CD14-positive monocyte (primary cell): Measurements from ENCODE around the gene SMG6. TPM values are rescaled to one million over a fixed set of nuclear protein-coding genes. Genes with fewer than 3 reads are reported as not detected.

ENCODE experiments used
- DNase-seq, 3 donors: peaks; one replicate each; pipeline ENCODE4 v3.0.0-alpha.2; 2011 to 2022
- H2AFZ ChIP-seq: 2 replicates; pipeline ENCODE4 v1.6.0; 2012; ENCODE audit warnings: mild to moderate bottlenecking, low read depth, low read length, inconsistent platforms; ENCODE audit not compliant: insufficient read depth, poor library complexity, severe bottlenecking
- H3K27ac ChIP-seq, 2 donors: 1 replicate in 1 of 2; 2 replicates in 1 of 2; pipeline ENCODE4 v1.5.1; 2012 to 2013; ENCODE audit warnings: low read length in 2 of 2, control low read depth in 1 of 2, inconsistent platforms in 1 of 2, low read depth in 1 of 2, mild to moderate bottlenecking in 1 of 2
- H3K27me3 ChIP-seq, 2 donors: one replicate each; pipeline versions ENCODE4 v1.6.0 to v1.6.1; 2011 to 2013; ENCODE audit warnings: low read length in 2 of 2; ENCODE audit not compliant: control insufficient read depth in 2 of 2, insufficient read depth in 2 of 2
- H3K36me3 ChIP-seq, 2 donors: replicated peaks in 1 of 2; 1 replicate in 1 of 2; 2 replicates in 1 of 2; pipeline versions ENCODE4 v1.5.1 to v1.6.1; 2012 to 2013; ENCODE audit warnings: low read length in 2 of 2, control low read depth in 1 of 2, inconsistent platforms in 1 of 2, mild to moderate bottlenecking in 1 of 2; ENCODE audit not compliant: insufficient read depth in 2 of 2, control insufficient read depth in 1 of 2
- H3K4me1 ChIP-seq, 2 donors: 1 replicate in 1 of 2; 2 replicates in 1 of 2; pipeline versions ENCODE4 v1.5.1 to v1.6.1; 2012 to 2013; ENCODE audit warnings: low read length in 2 of 2, control low read depth in 1 of 2, inconsistent platforms in 1 of 2, mild to moderate bottlenecking in 1 of 2, moderate library complexity in 1 of 2; ENCODE audit not compliant: insufficient read depth in 2 of 2, control insufficient read depth in 1 of 2
- H3K4me2 ChIP-seq: replicated peaks from 2 replicates; pipeline ENCODE3; 2012; ENCODE audit warnings: low read length, moderate library complexity, mild to moderate bottlenecking; ENCODE audit not compliant: poor library complexity, severe bottlenecking; ENCODE audit errors: extremely low read depth
- H3K4me3 ChIP-seq, 3 experiments: fragments of 200-600 bp in 1 of 3; sonication (generic) in 1 of 3; replicated peaks in 1 of 3; 1 replicate in 2 of 3; 2 replicates in 1 of 3; pipeline ENCODE4 v1.5.1; 2011 to 2013; ENCODE audit warnings: low read length in 3 of 3, mild to moderate bottlenecking in 3 of 3, control low read depth in 2 of 3, low read depth in 2 of 3, inconsistent platforms in 1 of 3, moderate library complexity in 1 of 3
- H3K79me2 ChIP-seq: 2 replicates; pipeline ENCODE4 v1.6.0; 2012; ENCODE audit warnings: mild to moderate bottlenecking, control low read depth, inconsistent platforms, low read length, moderate library complexity; ENCODE audit not compliant: insufficient read depth
- H3K9ac ChIP-seq: 2 replicates; pipeline ENCODE4 v1.6.0; 2017; ENCODE audit warnings: low read length, mild to moderate bottlenecking; ENCODE audit not compliant: insufficient read depth, poor library complexity, severe bottlenecking
- H3K9me3 ChIP-seq, 2 donors: replicated peaks in 1 of 2; 1 replicate in 1 of 2; 2 replicates in 1 of 2; pipeline versions ENCODE4 v1.5.1 to v1.6.1; 2012 to 2013; ENCODE audit warnings: low read length in 2 of 2, control low read depth in 1 of 2; ENCODE audit not compliant: control insufficient read depth in 1 of 2, insufficient read depth in 1 of 2
- H4K20me1 ChIP-seq: 2 replicates; pipeline ENCODE4 v1.6.0; 2012; ENCODE audit warnings: mild to moderate bottlenecking, low read length, control low read depth, moderate library complexity; ENCODE audit not compliant: insufficient read depth
- H3K27ac Mint-ChIP-seq, 7 donors: one replicate each; pipeline ENCODE4 v1.8.0; 2020; ENCODE audit warnings: mild to moderate bottlenecking in 7 of 7, mixed read lengths in 7 of 7, moderate library complexity in 6 of 7, inconsistent platforms in 2 of 7
- H3K27me3 Mint-ChIP-seq, 3 donors: one replicate each; pipeline ENCODE4 v1.8.0; 2021 to 2022; ENCODE audit warnings: low read depth in 3 of 3, mild to moderate bottlenecking in 3 of 3, mixed read lengths in 3 of 3, moderate library complexity in 3 of 3, inconsistent platforms in 1 of 3
- H3K36me3 Mint-ChIP-seq, 2 donors: one replicate each; pipeline ENCODE4 v1.8.0; 2020; ENCODE audit warnings: mixed read lengths in 2 of 2, inconsistent platforms in 1 of 2, mild to moderate bottlenecking in 1 of 2
- H3K4me1 Mint-ChIP-seq: one replicate; pipeline ENCODE4 v1.8.0; 2020; ENCODE audit warnings: mild to moderate bottlenecking, mixed read lengths
- H3K4me3 Mint-ChIP-seq, 2 donors: one replicate each; pipeline ENCODE4 v1.8.0; 2020; ENCODE audit warnings: mild to moderate bottlenecking in 2 of 2, mixed read lengths in 2 of 2, moderate library complexity in 1 of 2
- H3K9me3 Mint-ChIP-seq, 7 donors: one replicate each; pipeline ENCODE4 v1.8.0; 2020 to 2022; ENCODE audit warnings: mixed read lengths in 7 of 7, mild to moderate bottlenecking in 6 of 7, moderate library complexity in 6 of 7, inconsistent platforms in 2 of 7
- WGBS: methylation state at CpG from one replicate; pipeline ENCODE4 v1.1.5; 2013; ENCODE audit warnings: missing lambda C conversion rate; ENCODE audit not compliant: insufficient coverage; 5-methylcytosine and 5-hydroxymethylcytosine counted together
- intact Hi-C, 2 donors: fragments of 100-400 bp; cut with micrococcal nuclease; formaldehyde crosslinking; loops; one replicate each; pipeline versions ENCODE4 v1.15.0 to v1.15.1; 2023
- polyA plus RNA-seq, 3 donors: library from polyadenylated mRNA; depleted of rRNA in 1 of 3; unstranded in 2 of 3; stranded (reverse) in 1 of 3; fragments of 300-500 nt in 2 of 3; fragments of >200 nt in 1 of 3; fragmentation: Illumina TruSeq in 2 of 3; gene quantifications; 1 replicate in 2 of 3; 2 replicates in 1 of 3; pipeline ENCODE4 v1.2.3, GENCODE V29; 2012 to 2021
- TF ChIP-seq, protein P1 (sequence below): fragments of 200-600 bp; IDR thresholded peaks from one replicate; pipeline ENCODE4 v1.8.0; 2022; ENCODE audit warnings: antibody characterized with exemption, mild to moderate bottlenecking

Gene SMG6
- polyA plus RNA-seq, 3 donors, result 0.67 to 7.1 (median 1.1) TPM

DNA sequence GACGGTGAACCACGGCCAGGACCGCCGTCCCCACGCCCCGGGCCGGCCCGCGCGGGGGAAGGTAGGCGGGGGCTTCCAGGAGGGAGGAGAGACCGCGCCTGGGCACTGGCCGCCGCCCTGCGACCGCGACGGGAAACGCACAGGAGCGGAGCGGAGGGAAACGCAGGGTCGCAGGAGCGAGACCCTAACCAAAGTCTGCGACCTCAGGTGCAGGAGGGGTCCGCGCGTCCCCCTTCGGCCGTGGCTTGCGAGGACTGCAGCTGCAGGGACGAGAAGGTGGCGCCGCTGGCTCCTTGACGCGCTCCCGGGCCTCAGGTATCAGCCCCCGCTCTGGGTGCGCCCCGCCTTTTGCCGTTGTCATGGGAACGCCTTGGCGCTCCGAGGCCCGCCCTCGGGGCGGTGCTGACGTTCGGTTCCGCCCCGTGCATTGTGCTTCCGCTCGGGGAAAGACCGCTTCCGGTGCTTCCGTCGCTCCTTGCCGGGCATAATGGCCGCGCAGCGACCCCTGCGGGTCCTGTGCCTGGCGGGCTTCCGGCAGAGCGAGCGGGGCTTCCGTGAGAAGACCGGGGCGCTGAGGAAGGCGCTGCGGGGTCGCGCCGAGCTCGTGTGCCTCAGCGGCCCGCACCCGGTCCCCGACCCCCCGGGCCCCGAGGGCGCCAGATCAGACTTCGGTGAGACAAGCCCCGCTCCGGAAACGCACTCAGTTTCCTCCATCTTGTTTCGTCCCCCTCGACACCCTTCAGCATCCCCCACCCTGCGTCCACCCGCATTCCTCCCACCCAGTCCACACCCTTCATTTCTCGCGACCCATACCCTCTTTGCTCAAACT, 261.8 kb downstream of the SMG6 start, which contains the start of gene OVCA2:
Gene OVCA2, plus strand, starts transcription at position 462 of the 829 bp plus-strand sequence. Its CDS starts 26 bp downstream, at position 488.
- peak within 1 kb of the TSS; percentile 87 for H3K9ac ChIP-seq
- Mint-ChIP-seq H3K27me3 (peaks cover 3 to 5% (median 4%) of the 10 kb centered on the region in 3 donors), H3K4me1 (peaks cover 15% of the 10 kb centered on the region), H3K36me3 (peaks cover 31 to 42% of the 10 kb centered on the region in 2 donors), H3K27ac (peak within 1 kb of the TSS; percentile 76 to 98 (median 95)), H3K9me3 (no peaks in the 10 kb centered on the region), H3K4me3 (peak within 1 kb of the TSS; percentile 89 to 96)
- peak; percentile 89 to 91 (median 90) for DNase-seq
- intact Hi-C loops, result no loop called here
- peak within 1 kb of the TSS; percentile 86 for H3K4me2 ChIP-seq
- peaks cover 15 to 18% of the 10 kb centered on the region in 2 donors for H3K4me1 ChIP-seq
- TF ChIP-seq, protein P1, sequence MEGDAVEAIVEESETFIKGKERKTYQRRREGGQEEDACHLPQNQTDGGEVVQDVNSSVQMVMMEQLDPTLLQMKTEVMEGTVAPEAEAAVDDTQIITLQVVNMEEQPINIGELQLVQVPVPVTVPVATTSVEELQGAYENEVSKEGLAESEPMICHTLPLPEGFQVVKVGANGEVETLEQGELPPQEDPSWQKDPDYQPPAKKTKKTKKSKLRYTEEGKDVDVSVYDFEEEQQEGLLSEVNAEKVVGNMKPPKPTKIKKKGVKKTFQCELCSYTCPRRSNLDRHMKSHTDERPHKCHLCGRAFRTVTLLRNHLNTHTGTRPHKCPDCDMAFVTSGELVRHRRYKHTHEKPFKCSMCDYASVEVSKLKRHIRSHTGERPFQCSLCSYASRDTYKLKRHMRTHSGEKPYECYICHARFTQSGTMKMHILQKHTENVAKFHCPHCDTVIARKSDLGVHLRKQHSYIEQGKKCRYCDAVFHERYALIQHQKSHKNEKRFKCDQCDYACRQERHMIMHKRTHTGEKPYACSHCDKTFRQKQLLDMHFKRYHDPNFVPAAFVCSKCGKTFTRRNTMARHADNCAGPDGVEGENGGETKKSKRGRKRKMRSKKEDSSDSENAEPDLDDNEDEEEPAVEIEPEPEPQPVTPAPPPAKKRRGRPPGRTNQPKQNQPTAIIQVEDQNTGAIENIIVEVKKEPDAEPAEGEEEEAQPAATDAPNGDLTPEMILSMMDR, result peak; percentile 41
- peaks cover 4% of the 10 kb centered on the region for H4K20me1 ChIP-seq
- no peaks in the 10 kb centered on the region for H3K27me3 ChIP-seq
- peak within 1 kb of the TSS; percentile 72 to 88 (median 79) for H3K4me3 ChIP-seq
- WGBS, result under 1% methylated on average over 92 of the region's 93 CpGs
- peak within 1 kb of the TSS; percentile 41 to 85 for H3K27ac ChIP-seq
- peaks cover 16% of the 10 kb centered on the region for H3K79me2 ChIP-seq
- peaks cover 10 to 30% of the 10 kb centered on the region in 2 donors for H3K36me3 ChIP-seq
- H3K9me3 ChIP-seq, result no peaks in the 10 kb centered on the region
- H2AFZ ChIP-seq, result peak within 1 kb of the TSS; percentile 81

DNA sequence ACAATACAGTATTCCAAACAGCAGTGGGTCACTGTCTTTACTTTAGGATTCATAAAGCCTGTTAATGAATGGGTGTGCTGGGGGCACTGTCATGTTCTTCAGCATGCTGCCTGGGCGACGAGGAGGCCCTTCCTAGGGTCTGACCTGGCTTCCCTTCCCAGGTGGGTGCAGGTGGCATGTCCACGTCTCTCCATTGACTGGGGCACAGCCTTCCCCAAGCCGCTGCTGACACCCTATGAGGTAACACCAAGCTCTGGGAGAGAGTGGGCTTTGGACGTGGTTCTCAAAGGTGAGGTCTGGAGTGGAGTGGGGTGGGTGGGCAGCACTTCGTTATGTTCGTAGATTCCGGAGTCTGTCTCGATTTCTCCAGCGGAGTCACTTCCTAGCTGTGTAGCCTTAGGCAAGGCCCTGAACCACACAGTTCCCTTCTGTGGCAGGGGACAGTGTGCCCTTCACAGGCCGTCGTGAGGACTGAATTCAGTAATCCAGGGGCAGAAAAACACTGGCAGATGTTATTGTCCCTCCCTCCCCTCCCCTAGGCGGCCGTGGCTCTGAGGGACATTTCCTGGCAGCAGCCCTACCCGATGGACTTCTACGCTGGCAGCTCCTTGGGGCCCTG, 262.5 kb downstream of the SMG6 start:
- no peak for DNase-seq
- H3K4me2 ChIP-seq, result peak overlapping the region; percentile 86
- H3K36me3 Mint-ChIP-seq, result peaks cover 38 to 50% of the 10 kb centered on the region in 2 donors
- H3K9me3 Mint-ChIP-seq, result no peaks in the 10 kb centered on the region
- peak overlapping the region in 2 of 3 experiments; percentile 72 to 88 for H3K4me3 ChIP-seq
- TF ChIP-seq, protein P1, result no peak
- peaks cover 15% of the 10 kb centered on the region for H3K4me1 Mint-ChIP-seq
- H3K9me3 ChIP-seq, result no peaks in the 10 kb centered on the region
- intact Hi-C loops, result no loop called here
- peaks cover 16% of the 10 kb centered on the region for H3K79me2 ChIP-seq
- peak overlapping the region in 3 of 7 donors; percentile 36 to 68 (median 56) for H3K27ac Mint-ChIP-seq
- no peak overlapping the region for H3K27ac ChIP-seq
- H4K20me1 ChIP-seq, result peaks cover 4% of the 10 kb centered on the region
- peaks cover 17 to 37% of the 10 kb centered on the region in 2 donors for H3K36me3 ChIP-seq
- 50% methylated on average over 9 of the region's 16 CpGs for WGBS
- H2AFZ ChIP-seq, result peak overlapping the region; percentile 81
- H3K27me3 Mint-ChIP-seq, result peaks cover 2 to 4% (median 3%) of the 10 kb centered on the region in 3 donors
- H3K27me3 ChIP-seq, result no peaks in the 10 kb centered on the region
- peaks cover 15 to 18% of the 10 kb centered on the region in 2 donors for H3K4me1 ChIP-seq
- peak overlapping the region; percentile 20 to 63 for H3K4me3 Mint-ChIP-seq
- peak overlapping the region; percentile 87 for H3K9ac ChIP-seq
